Measurements from ENCODE around the gene TRAF6.
"Not testable (repeated sequence)": the region's sequence is repeated elsewhere in the genome, so short reads cannot be mapped to it uniquely, and the experiment has no call there.

The TRAF6 gene, protein sequence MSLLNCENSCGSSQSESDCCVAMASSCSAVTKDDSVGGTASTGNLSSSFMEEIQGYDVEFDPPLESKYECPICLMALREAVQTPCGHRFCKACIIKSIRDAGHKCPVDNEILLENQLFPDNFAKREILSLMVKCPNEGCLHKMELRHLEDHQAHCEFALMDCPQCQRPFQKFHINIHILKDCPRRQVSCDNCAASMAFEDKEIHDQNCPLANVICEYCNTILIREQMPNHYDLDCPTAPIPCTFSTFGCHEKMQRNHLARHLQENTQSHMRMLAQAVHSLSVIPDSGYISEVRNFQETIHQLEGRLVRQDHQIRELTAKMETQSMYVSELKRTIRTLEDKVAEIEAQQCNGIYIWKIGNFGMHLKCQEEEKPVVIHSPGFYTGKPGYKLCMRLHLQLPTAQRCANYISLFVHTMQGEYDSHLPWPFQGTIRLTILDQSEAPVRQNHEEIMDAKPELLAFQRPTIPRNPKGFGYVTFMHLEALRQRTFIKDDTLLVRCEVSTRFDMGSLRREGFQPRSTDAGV

DNA sequence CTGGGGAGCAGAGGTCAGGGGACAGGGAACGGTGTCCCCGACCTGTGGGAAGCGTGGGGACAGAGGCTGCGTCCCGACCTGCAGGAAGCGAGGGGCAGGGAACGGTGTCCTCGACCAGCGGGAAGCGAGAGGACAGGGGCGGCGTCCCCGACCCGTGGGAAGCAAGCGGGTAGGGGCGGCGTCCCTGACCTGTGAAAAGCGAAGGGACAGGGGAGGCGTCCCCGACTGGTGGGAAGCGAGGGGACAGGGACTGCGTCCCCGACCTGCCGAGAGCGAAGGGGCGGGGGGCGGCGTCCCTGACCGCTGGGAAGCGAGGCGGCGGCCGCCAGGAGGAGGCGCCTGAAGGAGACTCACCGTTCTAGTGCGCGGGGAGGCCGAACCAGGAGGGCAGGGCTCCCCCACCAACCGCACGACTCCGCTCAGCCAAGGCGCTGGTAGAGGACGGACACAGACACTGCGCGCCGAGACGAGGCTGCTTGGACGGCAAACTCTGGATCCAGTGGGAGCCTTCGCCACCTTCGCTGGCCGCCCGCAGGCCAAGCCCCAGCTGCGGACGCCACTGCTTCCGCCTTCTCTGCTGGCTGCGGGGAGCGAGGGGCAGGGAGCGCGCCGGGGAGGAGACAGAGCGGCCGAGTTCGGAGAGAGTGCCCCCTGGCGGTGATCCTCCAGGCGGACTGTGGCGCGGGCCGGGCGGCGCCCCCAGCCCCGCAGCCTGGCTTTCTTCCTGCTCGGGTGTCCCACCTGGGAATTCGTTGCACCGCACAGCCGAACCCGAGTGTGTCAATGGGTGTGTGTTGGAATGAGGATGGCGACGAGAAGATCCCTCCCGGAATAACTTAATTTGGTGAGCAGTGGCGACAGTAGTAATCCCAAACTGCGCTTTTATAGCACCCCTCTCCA is at the start of gene TRAF6:
TSS of gene TRAF6 (minus strand) at position 579 of the 900 bp plus-strand sequence. CDS start 8,757 bp downstream, outside the sequence.
- peak; percentile 94 for DNase-seq (ENCODE audit: low spot score)

DNA sequence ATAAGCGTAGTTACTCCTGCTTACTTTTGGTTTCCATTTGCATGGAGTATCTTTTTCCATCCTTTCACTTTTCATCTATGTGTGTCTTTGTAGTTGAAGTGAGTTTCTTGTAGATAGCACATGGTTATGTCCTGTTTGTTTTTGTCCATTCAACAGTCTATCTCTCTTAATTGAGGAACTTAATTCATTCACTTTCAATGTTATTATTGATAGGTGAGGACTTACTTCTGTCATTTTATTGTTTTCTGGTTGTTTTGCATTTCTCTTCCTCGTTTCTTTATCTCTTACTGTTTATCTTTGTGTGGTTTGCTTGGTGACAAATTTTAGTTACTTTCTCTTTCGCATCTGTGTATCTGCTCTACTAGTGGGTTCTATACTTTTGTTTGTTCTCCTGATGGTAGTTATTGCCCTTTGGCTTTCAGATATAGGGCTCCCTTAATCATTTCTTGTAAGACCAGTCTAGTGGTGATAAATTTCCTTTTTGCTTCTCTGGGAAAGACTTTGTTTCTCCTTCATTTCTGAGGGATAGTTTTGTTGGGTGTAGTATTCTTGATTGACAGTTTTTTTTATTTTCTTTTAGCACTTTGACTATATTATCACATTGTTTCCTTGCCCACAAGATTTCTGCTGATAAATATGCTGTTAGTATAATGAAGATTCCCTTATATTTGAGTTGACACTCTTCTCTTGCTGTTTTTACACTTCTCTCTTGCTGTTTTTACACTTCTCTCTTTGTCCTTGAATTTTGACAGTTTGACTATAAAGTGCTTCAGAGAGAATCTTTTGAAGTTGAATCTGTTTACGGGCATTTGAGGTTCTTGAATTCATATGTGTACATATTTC is 48.7 kb upstream of the TRAF6 start:
- no peak for DNase-seq (ENCODE audit: low spot score)

DNA sequence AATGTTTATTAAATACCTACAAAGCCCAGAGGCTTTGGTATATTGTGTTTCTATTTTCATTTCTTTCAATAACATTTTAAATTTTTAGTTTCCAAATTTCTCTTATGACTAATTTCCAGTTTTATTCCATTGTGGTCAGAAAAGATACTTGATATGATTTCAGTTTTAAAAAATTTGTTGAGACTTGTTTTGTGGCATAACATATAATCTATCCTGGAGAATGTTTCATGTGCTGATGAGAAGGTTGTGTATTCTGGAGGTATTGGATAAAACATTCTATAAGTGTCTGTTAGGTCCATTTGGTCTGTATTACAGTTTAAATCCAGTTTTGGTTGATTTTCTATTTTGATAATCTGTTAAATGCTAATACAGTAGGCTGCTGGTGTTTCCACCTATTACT is 47.9 kb upstream of the TRAF6 start:
- DNase-seq (ENCODE audit: low spot score) = no peak

DNA sequence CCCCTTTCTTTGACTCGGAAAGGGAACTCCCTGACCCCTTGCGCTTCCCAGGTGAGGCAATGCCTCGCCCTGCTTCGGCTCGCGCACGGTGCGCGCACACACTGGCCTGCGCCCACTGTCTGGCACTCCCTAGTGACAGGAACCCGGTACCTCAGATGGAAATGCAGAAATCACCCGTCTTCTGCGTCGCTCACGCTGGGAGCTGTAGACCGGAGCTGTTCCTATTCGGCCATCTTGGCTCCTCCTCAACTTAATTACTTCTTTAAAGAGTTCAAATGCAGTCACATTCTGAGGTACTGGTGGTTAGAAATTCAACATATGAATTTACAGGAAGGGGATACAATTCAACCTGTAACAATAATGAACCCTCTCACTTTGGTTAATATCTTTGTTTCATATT is 47.3 kb upstream of the TRAF6 start:
- DNase-seq (ENCODE audit: low spot score) = not testable (repeated sequence)

DNA sequence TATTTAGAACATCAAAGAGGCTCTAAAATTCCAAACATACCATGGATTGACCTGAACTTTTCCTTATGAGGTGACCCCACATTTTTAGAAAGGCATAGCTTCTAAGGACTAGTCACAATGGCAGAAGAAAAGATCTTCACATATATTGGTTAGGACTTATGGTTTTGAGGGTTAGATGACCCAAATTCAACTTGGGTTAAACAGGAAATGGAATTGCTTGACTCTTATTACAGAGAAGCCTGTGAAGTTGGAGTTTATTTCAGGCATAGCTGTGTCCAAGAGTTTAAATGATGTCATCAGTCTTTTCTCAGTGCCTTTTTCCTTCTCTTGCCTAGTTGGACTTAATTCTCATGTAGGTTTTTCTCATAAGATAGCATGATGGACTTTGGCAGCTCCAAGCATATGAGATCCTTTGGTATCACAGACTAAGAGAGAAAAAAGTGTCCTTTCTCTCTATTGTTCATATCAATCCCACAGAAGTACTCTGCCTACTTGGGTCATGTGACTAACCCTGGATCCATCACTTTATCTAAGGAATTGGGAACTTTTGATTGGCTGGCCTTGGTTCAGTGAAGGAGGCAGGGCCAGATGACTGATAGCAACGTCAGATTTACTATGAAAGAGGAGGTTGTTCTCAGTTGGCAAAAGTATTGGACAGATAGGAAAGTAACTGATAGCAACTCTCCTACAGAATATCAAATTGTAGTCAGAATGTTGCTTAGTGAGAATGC is 40.5 kb upstream of the TRAF6 start:
- DNase-seq (ENCODE audit: low spot score) = no peak

DNA sequence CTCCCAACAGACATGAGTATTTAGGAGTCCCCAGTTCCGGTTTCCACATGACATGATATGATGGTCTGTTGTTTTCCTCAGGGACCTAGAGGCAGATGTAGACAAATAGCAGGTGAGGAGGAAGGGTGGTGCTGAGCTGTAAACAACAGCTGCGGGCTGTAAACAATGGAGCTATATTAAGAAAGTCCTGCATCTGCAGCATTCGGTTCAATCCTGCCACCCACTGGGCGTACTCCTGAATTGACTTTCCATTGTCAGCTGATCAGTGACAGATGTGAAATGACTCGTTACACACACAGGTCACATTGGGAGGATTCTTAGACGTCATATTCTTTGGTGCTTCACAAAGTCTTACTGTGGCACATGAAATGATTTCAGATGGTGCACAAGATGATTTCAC is 30.9 kb upstream of the TRAF6 start:
- no peak for DNase-seq (ENCODE audit: low spot score)

DNA sequence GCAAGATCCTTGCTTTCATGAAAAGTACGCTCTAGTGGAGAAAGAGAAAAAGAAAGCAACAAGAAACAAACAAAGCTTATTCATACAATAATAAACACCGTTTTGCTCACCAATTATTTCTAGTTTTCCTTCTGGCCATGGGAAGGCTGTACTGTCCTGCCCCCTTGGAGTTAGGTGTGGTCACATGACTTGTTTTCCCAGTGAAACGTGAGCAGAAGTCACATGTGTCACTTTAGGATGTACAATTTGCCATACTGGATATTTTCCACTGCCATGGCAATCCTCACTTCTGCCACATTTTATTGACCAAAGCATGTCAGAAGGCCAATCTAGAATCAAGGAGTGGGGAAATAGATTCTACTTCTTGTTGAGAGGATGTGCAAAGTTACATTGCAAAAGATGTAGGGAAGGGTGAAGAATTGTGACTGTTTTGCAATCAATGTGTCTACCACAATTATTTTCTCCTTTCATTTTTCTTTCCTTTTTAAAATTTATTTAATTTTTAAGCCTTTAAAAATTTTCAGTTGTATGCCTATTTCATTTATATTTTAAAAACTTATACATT is 24.3 kb upstream of the TRAF6 start:
- DNase-seq (ENCODE audit: low spot score) = no peak

DNA sequence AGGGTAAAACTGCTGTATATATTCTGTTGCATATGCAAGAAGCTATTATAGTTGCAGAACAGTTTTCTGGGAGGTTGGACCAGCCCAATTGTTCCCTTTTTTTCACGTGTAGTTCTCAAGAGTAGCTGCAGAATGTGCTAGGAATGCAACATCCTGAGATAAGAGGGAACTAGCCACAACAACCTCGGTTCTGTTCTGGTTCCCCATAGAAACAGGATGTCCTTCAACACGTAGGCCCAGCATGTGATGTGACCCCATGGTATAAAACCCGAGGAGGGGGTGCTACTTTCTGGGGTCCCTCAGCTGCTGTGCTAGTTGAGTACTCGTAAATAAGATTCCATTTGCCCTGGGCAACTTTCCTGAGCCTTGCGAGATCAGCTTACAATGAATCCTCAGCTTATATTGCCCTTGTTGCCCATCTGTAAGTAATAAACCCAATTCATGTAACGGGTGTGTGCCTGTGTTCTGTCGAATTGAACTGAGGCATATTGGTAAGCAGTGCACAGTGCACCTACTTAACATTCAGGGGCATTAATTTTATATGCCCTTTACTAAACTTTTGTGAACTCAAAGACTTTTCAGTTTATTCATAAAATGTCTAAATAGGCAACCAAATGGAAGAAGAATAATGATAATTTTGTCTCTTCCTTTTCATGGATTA is 23.0 kb upstream of the TRAF6 start:
- no peak for DNase-seq (ENCODE audit: low spot score)

DNA sequence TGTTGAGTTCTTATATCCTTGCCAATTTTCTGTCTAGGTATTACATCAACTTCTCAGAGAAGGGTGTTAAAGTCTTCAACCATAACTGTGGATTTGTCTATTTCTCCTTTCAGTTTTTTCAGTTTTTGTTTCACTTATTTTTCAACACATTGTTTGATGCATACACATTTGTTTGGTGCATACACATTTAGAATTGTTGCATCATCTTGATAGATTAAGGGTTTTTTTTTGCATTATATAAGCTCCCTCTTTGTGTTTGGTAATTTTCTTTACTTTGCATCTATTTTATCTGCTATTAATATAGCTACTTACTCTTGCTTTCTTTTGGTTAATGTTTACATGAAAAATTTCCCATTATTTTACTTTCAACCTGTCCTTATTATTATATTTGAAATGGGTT is 20.8 kb upstream of the TRAF6 start:
- DNase-seq (ENCODE audit: low spot score) = no peak

DNA sequence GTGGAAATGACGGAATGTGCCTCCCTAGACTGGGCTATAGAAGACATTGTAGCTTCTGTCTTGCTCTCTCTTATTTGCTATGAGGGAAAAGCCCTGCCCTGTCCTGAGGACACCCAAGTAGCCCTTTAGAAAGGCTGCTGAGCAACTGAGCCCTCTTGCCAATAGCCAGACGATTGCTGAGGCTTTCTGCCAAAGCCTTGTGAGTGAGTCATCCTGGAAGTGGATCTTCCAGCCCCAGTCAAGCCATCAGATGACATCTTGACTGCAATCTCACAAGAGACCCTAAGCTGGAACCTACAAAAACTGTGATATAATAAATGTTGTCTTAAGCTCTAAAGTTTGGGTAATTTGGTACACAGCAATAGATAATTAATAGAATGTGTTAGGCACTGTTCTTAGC is 3.9 kb upstream of the TRAF6 start:
- DNase-seq (ENCODE audit: low spot score) = no peak

DNA sequence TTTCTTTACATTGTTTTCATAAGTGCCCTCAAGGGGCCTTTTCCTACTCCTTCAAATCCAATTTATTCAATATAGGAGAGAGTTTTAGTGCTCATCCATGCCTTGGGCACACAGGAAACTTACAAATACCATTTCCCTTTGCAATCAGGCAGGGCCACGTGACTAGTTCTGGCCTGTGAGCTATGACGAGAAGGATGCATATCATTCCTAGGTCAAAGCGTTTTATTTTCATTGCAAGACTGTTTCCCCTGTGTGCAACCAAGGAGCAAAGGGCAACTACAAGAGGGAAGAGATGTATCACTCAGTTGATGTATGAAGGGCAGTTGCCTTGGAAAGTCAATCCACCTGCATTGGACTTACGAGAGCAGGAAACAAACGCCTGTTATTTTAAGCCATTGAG is 1.9 kb upstream of the TRAF6 start:
- no peak for DNase-seq (ENCODE audit: low spot score)

DNA sequence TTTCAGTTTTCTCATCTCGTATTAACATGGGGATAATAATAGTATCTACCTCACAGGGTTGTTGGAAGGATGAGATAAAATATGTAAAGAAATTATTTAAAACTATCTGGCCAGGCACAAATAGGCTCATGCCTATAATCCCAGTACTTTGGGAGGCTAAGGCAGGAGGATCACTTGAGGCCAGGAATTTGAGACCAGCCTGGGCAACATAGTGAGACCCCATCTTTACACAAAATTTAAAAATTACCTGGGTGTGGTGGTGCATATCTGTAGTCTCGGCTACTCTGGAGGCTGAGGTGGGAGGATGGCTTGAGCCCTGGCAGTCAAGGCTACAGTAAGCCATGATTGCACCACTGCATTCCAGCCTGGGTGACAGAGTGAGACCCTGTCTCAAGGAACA is 990 bp upstream of the TRAF6 start:
- DNase-seq (ENCODE audit: low spot score) = not testable (repeated sequence)

DNA sequence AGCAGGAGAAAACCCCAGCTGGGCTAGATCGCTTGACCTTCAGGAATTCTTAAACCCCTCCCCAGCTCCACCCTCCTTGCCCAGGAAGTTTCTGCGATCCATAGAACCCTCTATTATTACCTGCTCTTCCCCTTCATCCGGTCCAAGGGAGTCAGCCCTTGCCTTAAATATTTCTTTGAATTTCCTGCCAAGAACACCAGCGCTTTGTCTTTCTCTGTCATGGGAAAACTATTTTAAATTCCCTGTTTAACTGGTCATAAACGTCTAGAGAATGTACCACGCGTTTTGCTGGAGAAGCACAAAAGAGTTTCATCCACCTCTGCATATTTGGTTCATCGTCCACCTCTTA is 496 bp upstream of the TRAF6 start:
- DNase-seq (ENCODE audit: low spot score) = no peak

DNA sequence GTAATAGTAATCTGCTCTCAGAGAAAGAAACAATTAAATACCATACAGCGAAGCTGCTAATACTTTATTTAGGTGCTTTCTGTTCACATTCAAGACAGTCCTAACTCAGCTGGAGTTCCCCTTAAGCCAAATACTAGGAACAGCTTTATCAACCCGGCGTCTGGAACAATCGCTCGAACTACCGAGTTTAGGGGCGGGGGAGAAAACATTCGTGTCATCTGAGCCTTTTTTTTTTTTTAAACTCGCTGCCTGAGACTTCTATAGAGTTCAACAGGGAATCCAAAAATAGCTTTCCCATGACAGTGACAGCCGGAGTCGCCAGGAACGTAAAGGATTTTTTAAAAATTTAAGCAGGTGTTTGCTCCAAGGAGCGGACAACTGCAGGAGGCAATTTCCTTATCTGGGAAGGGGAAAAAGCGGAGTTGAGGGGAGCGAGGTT is 852 bp downstream of the TRAF6 start:
- no peak for DNase-seq (ENCODE audit: low spot score)

DNA sequence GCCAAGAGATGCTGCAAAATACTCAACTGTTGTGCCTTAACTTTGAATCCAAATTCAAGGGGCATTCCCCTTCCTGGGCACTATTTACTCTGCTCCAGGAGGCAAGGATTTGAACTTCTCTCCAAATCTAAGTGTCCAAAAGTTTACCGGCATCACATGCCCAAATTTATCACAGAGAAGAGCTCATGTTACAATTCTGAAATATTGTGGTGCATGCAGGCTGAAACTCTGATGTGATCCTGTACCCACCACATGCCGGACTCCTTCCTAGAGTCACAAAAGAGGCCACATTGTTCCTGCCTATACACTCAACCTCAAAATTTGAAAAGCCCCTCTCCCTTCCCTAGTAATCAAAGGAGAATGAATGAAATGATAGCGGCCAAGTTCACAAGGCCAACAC is 1.3 kb downstream of the TRAF6 start:
- DNase-seq (ENCODE audit: low spot score) = no peak

DNA sequence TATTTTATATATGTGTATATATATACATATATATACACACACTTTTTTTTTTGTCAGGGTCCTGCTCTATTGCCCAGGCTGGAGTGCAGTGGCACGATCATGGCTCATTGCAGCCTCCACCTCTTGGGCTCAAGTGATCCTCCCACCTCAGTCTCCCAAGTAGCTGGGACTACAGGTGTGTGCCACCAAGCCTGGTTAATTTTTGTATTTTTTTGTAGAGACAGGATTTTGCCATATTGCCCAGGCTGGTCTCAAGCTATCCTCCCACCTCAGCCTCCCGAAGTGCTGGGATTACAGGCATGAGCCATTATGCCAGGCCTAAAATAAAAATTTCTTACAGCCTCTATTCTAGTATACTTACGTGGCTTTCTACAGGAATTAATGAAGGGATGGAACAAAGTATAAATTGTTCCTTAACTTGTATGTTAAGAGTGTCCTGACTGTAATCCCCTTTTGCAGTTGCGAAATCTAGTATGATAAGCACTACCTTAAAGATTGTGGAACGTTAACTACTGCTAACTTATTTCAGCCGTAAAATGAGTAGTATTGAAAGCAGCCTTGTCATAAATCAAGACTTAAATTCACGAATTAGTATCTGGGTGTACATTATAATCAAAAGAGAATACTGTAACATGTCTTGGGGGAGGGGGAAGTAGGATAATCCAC is 2.1 kb downstream of the TRAF6 start:
- DNase-seq (ENCODE audit: low spot score) = no peak

DNA sequence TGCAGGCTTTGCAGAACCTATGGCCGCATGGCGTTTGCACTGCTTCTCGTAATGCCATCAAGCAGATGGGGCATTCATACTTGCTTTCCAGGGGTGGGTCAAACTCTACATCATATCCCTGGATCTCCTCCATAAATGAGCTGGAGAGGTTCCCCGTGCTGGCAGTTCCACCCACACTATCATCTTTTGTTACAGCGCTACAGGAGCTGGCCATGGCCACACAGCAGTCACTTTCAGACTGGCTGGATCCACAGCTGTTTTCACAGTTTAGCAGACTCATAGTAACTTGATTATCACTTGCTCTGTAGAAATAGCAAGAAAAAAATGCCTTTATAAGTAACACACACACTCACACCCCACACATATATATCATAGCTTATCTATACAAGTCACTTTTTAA is 8.8 kb downstream of the TRAF6 start:
- no peak for DNase-seq (ENCODE audit: low spot score)

DNA sequence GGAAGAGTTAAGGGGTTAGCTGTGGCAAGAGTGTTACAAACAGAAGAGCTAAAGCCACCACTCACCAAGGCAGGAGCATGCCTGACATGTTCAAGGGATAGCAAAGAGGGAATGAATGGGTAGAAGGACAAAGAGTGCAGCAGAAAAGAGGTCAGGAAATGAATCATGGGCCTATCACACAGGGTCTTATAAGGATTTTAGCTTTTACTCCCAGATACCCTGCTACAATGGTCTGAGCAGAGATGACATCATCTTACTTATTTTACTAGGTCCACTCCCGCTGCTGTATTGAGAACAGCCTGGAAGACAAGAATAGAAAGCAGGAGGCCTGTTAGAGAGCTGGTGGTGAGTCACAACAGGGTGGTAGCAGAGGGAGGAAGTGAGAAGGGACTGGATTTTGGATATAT is 9.8 kb downstream of the TRAF6 start:
- no peak for DNase-seq (ENCODE audit: low spot score)

DNA sequence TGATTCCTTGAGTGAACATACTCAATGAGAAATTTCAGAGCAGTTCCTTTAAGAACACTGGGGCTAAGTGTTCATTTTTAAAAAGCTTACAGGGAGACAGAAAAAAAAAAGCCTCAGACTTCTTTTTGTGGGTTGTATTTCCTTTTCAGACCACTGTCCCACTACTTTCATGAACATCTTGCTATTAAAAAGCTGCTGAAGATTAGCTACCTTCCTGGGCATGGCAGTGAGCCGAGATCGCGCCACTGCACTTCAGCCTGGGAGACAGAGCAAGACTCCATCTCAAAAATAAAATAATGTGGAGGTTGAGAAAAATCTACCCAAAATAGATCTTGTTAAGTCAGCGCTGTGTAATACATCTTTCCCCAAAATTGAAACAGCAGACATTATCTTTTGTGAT is 10.8 kb downstream of the TRAF6 start:
- no peak for DNase-seq (ENCODE audit: low spot score)

DNA sequence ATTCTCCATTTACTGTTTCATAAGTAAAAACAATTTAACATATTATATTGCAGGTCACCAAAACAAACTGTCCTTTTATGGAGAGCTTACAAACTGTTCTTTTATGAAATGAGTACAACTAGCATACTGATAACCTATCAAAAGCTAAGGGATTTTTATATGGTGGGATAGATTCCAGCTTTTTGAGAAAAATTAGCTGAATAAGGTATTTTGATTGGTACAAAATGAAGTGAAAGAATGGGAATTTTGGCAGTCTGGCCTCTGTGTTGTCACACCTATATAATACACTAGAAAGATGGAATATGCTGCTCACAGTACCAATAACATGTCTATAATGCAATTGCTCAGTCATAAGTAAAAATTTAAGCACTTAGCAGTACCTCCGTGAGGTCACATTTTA is 11.4 kb downstream of the TRAF6 start:
- DNase-seq (ENCODE audit: low spot score) = no peak
